Suppressor macrophage treated with lipopolysaccharide for 1 hour (primary cell): ENCODE results near the gene OR5M10.
A peak's percentile ranks its signal among the peaks of the same experiment; 100 is the strongest.
"Not testable (repeated sequence)": the region's sequence is repeated elsewhere in the genome, so short reads cannot be mapped to it uniquely, and the experiment has no call there.

Source experiments
- DNase-seq, 3 donors: peaks; one replicate each; pipeline ENCODE4 v3.0.0-alpha.2; 2020 to 2022

OR5M10 gene

DNA sequence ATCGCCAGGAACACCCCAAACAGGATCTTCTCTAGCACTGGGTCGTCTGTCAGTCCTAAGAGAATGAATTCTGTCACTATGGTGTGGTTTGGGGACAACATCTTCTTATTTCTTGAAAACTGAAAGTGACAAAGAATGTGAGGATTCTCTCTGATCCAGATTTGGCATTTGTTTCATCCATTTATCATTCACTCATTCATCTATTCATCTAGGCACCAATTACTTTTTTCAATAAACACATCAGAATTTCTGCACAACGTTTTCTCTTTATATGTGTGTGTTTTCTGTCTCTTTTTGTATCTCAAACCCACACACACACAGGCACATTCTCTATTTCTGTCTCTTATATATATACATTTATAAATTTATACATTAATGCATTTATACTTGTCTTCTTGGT lies at the start of gene OR5M10:
TSS of gene OR5M10 (minus strand) at position 101 of the 400 bp plus-strand sequence. CDS start at position 101, 0 bp downstream.
- DNase-seq, result no peak

DNA sequence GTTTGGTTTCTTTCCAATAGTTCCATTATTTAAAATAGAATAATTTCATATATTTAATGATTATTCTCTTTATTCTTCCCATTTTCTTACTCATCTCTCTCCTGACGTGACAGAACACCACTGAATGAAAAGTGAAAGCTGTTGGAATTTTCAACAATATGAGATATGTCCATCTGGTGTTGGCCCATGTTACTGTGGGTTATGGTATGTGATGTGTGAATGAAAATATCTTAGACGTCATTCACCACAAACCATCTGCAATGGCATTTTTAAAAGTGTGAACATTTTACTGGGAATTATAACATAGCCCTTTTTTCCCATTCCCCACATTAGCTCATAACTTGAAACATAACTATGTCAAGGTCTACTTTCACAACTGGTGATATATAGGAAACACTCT lies 48.4 kb upstream of the OR5M10 start:
- DNase-seq, result no peak

DNA sequence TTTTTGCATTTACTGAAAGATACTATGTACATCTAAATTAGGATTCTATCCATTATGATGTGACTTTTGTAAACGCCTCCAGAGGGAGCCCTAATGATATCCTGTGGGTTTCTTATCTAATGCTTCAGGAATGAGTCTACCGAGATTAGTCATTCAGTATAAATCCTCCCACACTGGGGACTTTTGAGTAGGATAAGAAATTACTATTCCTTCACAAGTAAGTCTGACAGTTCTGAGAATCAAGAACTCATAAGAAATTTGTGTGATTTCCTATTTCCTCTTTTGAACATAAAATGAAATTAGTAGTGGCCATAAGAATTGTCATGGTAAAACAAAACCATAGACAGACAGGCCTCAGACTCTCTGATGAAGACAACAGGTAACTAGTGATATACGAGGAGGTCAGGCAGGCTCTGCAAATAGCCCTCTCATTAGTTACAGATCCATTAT lies 47.2 kb upstream of the OR5M10 start:
- DNase-seq, result peak; percentile 56 to 81 (median 61)

DNA sequence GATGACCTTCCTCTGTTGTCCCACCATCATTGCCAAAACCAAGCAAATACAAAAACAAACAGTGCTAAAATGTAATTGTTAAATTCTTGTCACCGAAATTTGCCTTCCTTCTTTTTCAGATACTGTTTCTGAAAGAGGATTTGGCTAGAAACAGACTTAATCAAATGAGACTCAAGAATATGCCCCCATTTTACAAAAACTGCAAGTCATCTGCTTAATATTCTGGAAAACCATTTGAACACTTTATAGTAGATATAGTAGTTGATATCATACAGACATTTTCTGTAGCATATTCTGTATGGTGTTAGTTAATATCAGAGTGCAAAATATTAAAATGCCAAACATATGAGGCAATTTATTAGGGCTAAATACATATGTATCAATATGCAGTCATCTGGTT lies 33.7 kb upstream of the OR5M10 start:
- DNase-seq, result no peak

DNA sequence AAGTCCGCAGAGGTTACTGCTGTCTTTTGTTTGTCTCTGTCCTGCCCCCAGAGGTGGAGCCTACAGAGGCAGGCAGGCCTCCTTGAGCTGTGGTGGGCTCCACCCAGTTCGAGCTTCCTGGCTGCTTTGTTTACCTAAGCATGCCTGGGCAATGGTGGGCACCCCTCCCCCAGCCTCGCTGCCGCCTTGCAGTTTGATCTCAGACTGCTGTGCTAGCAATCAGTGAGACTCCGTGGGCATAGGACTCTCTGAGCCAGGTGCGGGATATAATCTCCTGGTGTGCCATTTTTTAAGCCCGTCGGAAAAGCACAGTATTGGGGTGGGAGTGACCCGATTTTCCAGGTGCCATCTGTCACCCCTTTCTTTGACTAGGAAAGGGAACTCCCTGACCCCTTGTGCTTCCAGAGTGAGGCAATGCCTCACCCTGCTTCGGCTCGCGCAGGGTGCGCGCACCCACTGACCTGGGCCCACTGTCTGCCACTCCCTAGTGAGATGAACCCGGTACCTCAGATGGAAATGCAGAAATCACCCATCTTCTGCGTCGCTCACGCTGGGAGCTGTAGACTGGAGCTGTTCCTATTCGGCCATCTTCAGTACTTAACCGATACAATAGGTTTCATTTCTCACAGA lies 14.7 kb upstream of the OR5M10 start:
- DNase-seq, result not testable (repeated sequence)

DNA sequence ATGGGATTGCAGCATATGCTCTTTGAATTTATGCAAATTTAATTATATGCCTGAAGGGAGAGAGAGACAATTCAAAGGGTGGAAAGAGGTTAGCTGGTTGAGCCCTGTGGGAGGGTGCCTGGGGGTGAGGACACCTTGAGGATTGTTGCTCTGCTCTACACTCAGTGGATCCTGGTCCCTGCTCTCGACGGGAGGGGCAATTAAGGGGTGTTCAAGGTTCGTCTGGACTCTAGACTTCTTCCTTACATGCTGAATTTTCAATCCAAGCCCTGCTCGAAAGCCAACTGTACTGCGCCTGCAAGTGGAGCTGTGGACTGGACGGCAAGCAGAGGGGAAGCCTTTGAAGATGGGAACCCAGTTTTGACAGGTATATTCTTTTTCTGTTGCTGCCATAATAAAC lies 18.9 kb downstream of the OR5M10 start:
- no peak for DNase-seq

DNA sequence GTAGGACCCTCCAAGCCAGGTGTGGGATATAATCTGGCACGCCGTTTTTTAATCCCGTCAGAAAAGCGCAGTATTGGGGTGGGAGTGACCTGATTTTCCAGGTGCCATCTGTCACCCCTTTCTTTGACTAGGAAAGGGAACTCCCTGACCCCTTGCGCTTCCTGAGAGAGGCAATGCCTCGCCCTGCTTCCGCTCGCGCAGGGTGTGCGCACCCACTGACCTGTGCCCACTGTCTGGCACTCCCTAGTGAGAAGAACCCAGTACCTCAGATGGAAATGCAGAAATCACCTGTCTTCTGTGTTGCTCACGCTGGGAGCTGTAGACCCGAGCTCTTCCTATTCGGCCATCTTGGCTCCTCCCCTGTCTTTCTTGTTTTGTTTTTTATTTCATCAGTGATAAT lies 22.8 kb downstream of the OR5M10 start:
- not testable (repeated sequence) for DNase-seq

DNA sequence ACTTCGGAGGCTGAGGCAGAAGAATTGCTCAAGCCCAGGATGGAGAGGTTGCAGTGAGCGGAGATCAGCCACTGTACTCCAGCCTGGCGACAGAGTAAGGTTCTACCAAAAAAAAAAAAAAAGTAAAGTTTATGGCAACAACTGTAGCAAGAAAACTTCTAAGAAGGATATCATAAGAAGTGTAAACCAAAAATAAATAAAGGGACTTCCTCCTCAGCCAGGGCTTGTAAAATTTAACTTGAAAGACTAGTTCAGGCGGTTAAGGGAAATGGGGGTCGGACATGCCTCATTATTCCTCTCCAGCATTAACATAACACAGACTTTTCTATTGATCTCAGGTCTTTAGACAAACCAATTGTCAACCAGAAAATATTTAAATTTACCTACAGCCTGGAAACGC lies 32.0 kb downstream of the OR5M10 start:
- DNase-seq, result no peak

DNA sequence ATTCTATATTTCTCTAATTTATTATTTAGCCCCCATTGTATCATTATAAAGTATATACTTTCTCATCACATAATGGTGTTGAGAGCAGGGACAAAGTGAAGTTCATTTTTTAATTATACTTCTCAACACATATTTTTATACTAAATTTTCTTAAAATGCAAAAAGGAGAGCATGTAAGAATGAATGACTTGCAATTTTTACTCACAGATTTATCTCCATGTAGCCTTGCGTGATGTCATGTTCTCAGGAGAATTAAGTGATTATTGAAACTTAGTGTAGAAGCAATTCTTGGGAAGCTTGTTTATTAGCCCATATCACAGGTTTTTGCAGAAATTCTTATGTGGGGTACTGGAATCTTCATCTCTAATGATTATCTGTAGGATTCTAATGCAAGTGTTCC lies 33.8 kb downstream of the OR5M10 start:
- DNase-seq, result no peak

DNA sequence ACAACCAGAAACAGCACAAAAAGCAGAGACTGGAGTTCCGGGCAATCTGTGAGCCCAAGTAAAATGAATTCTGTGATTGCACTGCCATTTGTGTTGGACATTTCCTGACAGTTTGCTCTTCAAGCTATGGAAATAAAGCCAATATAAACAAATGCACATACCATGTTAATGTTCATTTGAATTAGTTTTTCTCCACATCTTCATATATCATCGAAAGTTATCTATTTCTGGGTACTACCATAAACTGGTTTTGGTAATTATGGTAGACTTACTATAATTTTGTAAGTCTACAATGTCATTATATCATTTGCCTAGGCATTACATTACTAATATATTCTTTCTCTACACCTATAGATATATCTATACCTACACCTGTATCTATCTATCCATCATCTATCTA lies 34.4 kb downstream of the OR5M10 start, which contains the start of gene OR5M11:
TSS of gene OR5M11 (minus strand) at position 101 of the 400 bp plus-strand sequence. CDS start at position 101, 0 bp downstream.
- DNase-seq, result no peak

DNA sequence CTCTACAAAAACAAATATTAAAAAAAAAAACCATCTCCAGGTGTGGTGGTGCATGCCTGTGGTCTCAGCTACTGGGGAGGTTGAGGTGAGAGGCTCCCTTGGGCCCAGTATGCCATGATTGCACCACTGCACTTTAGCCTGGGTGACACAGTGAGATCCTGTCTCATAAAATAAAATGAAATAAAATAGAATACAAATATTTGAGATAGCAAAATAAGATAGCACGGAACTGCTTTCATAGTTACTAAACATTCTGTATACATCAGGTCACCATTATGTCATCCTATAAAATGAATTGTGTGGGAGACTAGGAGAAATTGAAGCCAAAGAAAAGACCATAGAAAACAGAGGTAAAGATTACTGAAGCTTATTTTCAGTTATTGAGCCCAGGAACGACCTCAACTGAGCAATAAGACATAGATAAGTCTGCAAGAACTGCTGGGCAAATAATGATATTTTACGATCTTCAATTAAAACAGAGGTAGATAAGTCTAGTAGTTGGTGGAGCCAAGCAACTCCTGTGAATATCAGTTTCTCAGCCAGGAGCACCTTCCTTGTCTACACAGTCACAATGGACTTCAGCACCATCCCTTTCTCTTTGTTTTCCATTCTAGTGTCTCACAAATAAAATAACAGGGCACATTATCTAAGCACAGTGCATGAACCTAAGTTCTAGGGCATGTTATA lies 44.3 kb downstream of the OR5M10 start:
- DNase-seq, result no peak

DNA sequence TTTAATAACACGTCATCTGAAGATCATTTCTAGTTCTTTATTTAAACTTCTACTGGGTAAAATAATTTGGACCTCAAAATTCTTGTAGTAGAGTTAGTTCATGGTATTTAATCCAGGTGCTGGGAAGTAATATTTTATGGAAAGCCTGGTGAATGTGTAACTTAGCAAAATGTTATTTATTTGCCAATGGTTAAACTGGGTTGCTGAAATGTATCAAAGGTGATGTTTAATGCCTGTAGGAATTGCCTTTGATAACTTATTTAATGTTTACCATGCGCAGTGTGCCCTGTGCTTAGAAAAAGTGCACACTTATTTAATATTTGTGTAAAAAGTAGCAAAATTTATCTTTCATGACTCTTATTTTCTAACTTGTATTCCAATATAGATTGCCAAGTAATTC lies 45.7 kb downstream of the OR5M10 start:
- no peak for DNase-seq
